Liver (tissue), 3 donors: Measurements from ENCODE around the gene SMTNL2.

Experiments used
- CTCF ChIP-seq: fragments of 150-350 bp; IDR thresholded peaks from 2 replicates; pipeline ENCODE4 v1.5.1; 2017; ENCODE audit warnings: improper control_type of control experiment, low read depth, low read length; ENCODE audit not compliant: missing input control
- GABPA ChIP-seq, 2 donors: IDR thresholded peaks in 1 of 2; conservative IDR thresholded peaks in 1 of 2; 2 replicates each; pipeline ENCODE4 v1.6.1; 2016; ENCODE audit warnings: antibody characterized with exemption in 2 of 2, mild to moderate bottlenecking in 1 of 2, moderate library complexity in 1 of 2
- RAD21 ChIP-seq, 2 donors: IDR thresholded peaks; 2 replicates each; pipeline ENCODE4 v1.6.1; 2016; ENCODE audit warnings: antibody characterized with exemption in 2 of 2, mild to moderate bottlenecking in 2 of 2
- REST ChIP-seq: IDR thresholded peaks from 2 replicates; pipeline ENCODE4 v1.6.1; 2016; ENCODE audit warnings: antibody characterized with exemption, mild to moderate bottlenecking
- SP1 ChIP-seq: IDR thresholded peaks from 2 replicates; pipeline ENCODE4 v1.6.1; 2018; ENCODE audit warnings: antibody characterized with exemption, mild to moderate bottlenecking
- TAF1 ChIP-seq: conservative IDR thresholded peaks from 2 replicates; pipeline ENCODE4 v1.6.1; 2016; ENCODE audit warnings: antibody characterized with exemption, mild to moderate bottlenecking
- donor health status: healthy.
- donor health status: healthy.

DNA sequence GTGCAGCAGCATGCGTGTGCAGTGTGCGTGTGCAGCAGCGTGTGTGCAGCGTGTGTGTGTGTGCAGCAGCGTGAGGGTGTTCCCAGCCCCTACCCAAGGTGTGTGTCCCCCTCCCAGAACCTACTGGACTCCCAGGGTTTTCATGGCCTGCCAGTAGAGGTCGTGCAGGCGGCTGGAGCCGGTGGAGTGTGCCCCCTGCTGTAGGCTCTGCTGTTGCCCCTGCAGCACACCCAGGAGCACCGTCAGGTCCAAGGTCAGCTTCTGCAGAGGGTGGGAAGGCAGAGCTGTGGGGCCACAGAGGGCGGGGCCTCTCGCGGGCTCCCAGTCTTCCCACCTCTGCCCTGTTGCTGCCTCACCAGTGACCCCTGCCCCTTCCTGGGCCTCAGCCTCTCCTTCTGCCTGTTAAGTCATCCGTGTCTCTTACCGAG lies 44.1 kb upstream of the SMTNL2 start:
- TF ChIP-seq GABPA (IDR thresholded peaks at IDR 0.05 in 1 of 2, conservative IDR thresholded peaks at IDR 0.05 in 1 of 2) (no peak), CTCF (peak; percentile 11), REST (no peak), RAD21 (IDR thresholded peaks at IDR 0.05) (peak in 1 of 2 donors; percentile 50), SP1 (no peak), TAF1 (no peak)
